Prostate gland (tissue), 2 donors: ENCODE measurements around the gene ALK. TPM values are rescaled to one million over a fixed set of nuclear protein-coding genes. Genes with fewer than 3 reads are reported as not detected.

Source experiments
- DNase-seq: peaks from one replicate; pipeline ENCODE4 v3.0.0-alpha.2; 2019; ENCODE audit warnings: low spot score
- H3K27ac ChIP-seq, 2 donors: fragments of 200-600 bp; sonication (generic); 2 replicates each; pipeline ENCODE4 v1.5.1; 2017 to 2019
- H3K27me3 ChIP-seq: fragments of 200-600 bp; sonication (generic); replicated peaks from 2 replicates; pipeline ENCODE4 v1.5.1; 2019; ENCODE audit not compliant: insufficient read depth
- H3K36me3 ChIP-seq, 2 donors: fragments of 200-600 bp; sonication (generic); 1 replicate in 1 of 2; 2 replicates in 1 of 2; pipeline versions ENCODE4 v1.5.1 to v1.8.1; 2017 to 2019
- H3K4me1 ChIP-seq: fragments of 200-600 bp; sonication (generic); replicated peaks from 2 replicates; pipeline ENCODE4 v1.5.1; 2019
- H3K4me3 ChIP-seq, 2 donors: fragments of 200-600 bp; sonication (generic); 2 replicates each; pipeline ENCODE4 v1.5.1; 2017 to 2019
- H3K9me3 ChIP-seq: fragments of 200-600 bp; sonication (generic); 2 replicates; pipeline ENCODE4 v1.5.1; 2017
- CTCF ChIP-seq, 4 experiments: fragments of 200-600 bp in 2 of 4; fragments of 450-650 bp in 2 of 4; sonication (generic) in 2 of 4; IDR thresholded peaks; 1 replicate in 3 of 4; 2 replicates in 1 of 4; pipeline ENCODE4 v1.5.1; 2016 to 2019; ENCODE audit warnings: antibody characterized with exemption in 4 of 4, mild to moderate bottlenecking in 2 of 4, moderate library complexity in 2 of 4
- POLR2A ChIP-seq: fragments of 450-650 bp; IDR thresholded peaks from one replicate; pipeline ENCODE4 v1.6.1; 2016; ENCODE audit warnings: antibody characterized with exemption, mild to moderate bottlenecking
- POLR2AphosphoS5 ChIP-seq: sonication (generic); formaldehyde crosslinking; IDR thresholded peaks from one replicate; pipeline ENCODE4 v1.6.1; 2017; ENCODE audit warnings: antibody characterized with exemption
- WGBS: methylation state at CpG from one replicate; pipeline ENCODE4 v1.1.5; 2018; 5-methylcytosine and 5-hydroxymethylcytosine counted together
- intact Hi-C: fragments of 100-400 bp; cut with DNase I; formaldehyde crosslinking; loops from one replicate; pipeline ENCODE4 v1.14.2; 2022
- total RNA-seq, 2 donors: library from RNA; depleted of rRNA; stranded (reverse); fragments of >200 nt; gene quantifications; one replicate each; pipeline ENCODE4 v1.1.0, GENCODE V29; 2016

Gene ALK
- total RNA-seq, 2 donors from 2014 or later, result 0.14 to 1.2 TPM

GRCh38 chr2:29394981-29395350, 526.4 kb downstream of the ALK start:
- H3K27ac ChIP-seq, result no peak overlapping the region
- no peaks in the 10 kb centered on the region for H3K9me3 ChIP-seq
- H3K4me1 ChIP-seq, result no peaks in the 10 kb centered on the region
- 79% methylated on average over 2 of the region's 2 CpGs for WGBS
- TF ChIP-seq POLR2AphosphoS5, result no peak
- TF ChIP-seq POLR2A, result no peak
- no peak for TF ChIP-seq CTCF (IDR thresholded peaks at IDR 0.05)
- no peaks in the 10 kb centered on the region for H3K36me3 ChIP-seq
- intact Hi-C loops, result no loop called here
- H3K4me3 ChIP-seq, result no peak overlapping the region
- H3K27me3 ChIP-seq, result no peaks in the 10 kb centered on the region
- no peak for DNase-seq

- intact Hi-C loops, result no loop called here
- no peaks in the 10 kb centered on the region for H3K4me1 ChIP-seq
- H3K27ac ChIP-seq, result no peak overlapping the region
- no peak for DNase-seq
- H3K4me3 ChIP-seq, result no peak overlapping the region
- no peak for TF ChIP-seq CTCF (IDR thresholded peaks at IDR 0.05)
- no peak for TF ChIP-seq POLR2AphosphoS5
- no peak for TF ChIP-seq POLR2A
- no peaks in the 10 kb centered on the region for H3K36me3 ChIP-seq
- WGBS, result 70% methylated on average over 1 of the region's 1 CpG
- no peaks in the 10 kb centered on the region for H3K27me3 ChIP-seq
- no peaks in the 10 kb centered on the region for H3K9me3 ChIP-seq
These were observed 526.9 kb downstream of the ALK start for GRCh38 chr2:29394311-29394980.

GRCh38 chr2:29393676-29394075, 527.7 kb downstream of the ALK start:
- Histone ChIP-seq H3K4me1 (no peaks in the 10 kb centered on the region), H3K4me3 (no peak overlapping the region), H3K9me3 (no peaks in the 10 kb centered on the region), H3K36me3 (no peaks in the 10 kb centered on the region), H3K27me3 (no peaks in the 10 kb centered on the region), H3K27ac (no peak overlapping the region)
- 83% methylated on average over 1 of the region's 1 CpG for WGBS
- DNase-seq, result no peak
- intact Hi-C loops, result no loop called here
- TF ChIP-seq POLR2AphosphoS5 (no peak), CTCF (IDR thresholded peaks at IDR 0.05) (no peak), POLR2A (no peak)

- intact Hi-C loops, result no loop called here
- no peak overlapping the region for H3K27ac ChIP-seq
- H3K4me1 ChIP-seq, result no peaks in the 10 kb centered on the region
- 86% methylated on average over 2 of the region's 2 CpGs for WGBS
- no peaks in the 10 kb centered on the region for H3K9me3 ChIP-seq
- H3K4me3 ChIP-seq, result no peak overlapping the region
- H3K36me3 ChIP-seq, result no peaks in the 10 kb centered on the region
- no peaks in the 10 kb centered on the region for H3K27me3 ChIP-seq
- TF ChIP-seq POLR2A (no peak), CTCF (IDR thresholded peaks at IDR 0.05) (no peak), POLR2AphosphoS5 (no peak)
- no peak for DNase-seq
These were observed 528.6 kb downstream of the ALK start for GRCh38 chr2:29392774-29393173.

- Histone ChIP-seq H3K36me3 (no peaks in the 10 kb centered on the region), H3K27me3 (no peaks in the 10 kb centered on the region), H3K9me3 (no peaks in the 10 kb centered on the region), H3K4me1 (no peaks in the 10 kb centered on the region), H3K27ac (no peak overlapping the region), H3K4me3 (no peak overlapping the region)
- 51% methylated on average over 7 of the region's 7 CpGs for WGBS
- intact Hi-C loops, result no loop called here
- TF ChIP-seq POLR2A (no peak), POLR2AphosphoS5 (no peak), CTCF (IDR thresholded peaks at IDR 0.05) (no peak)
- DNase-seq, result no peak
These were observed 531.2 kb downstream of the ALK start for GRCh38 chr2:29390136-29390535.
